ENCODE data around the gene CHEK1.

Gene CHEK1

GRCh38 chr11:125625630-125626287 lies 796 bp downstream of the CHEK1 start:
- DNase-seq (ENCODE audit: extremely low read depth in 1 of 2, low read depth in 1 of 2) = peak; percentile 76 to 79

GRCh38 chr11:125626288-125626950 lies 1.5 kb downstream of the CHEK1 start:
- DNase-seq (ENCODE audit: extremely low read depth in 1 of 2, low read depth in 1 of 2) = peak; percentile 0 to 2

GRCh38 chr11:125627236-125627910 lies 2.4 kb downstream of the CHEK1 start:
- DNase-seq (ENCODE audit: extremely low read depth in 1 of 2, low read depth in 1 of 2) = no peak

- DNase-seq (ENCODE audit: extremely low read depth in 1 of 2, low read depth in 1 of 2) = no peak
Observed at GRCh38 chr11:125637840-125638239, 12.9 kb downstream of the CHEK1 start.

GRCh38 chr11:125638315-125638714 lies 13.4 kb downstream of the CHEK1 start:
- DNase-seq (ENCODE audit: extremely low read depth in 1 of 2, low read depth in 1 of 2) = no peak

GRCh38 chr11:125645871-125646270 lies 20.9 kb downstream of the CHEK1 start:
- no peak for DNase-seq (ENCODE audit: extremely low read depth in 1 of 2, low read depth in 1 of 2)

- DNase-seq (ENCODE audit: extremely low read depth in 1 of 2, low read depth in 1 of 2) = no peak
Observed at GRCh38 chr11:125649465-125650166, 24.7 kb downstream of the CHEK1 start.

GRCh38 chr11:125662689-125663088 lies 37.7 kb downstream of the CHEK1 start:
- DNase-seq (ENCODE audit: extremely low read depth in 1 of 2, low read depth in 1 of 2) = no peak

GRCh38 chr11:125663910-125664309 lies 38.9 kb downstream of the CHEK1 start:
- DNase-seq (ENCODE audit: extremely low read depth in 1 of 2, low read depth in 1 of 2) = no peak

- no peak for DNase-seq (ENCODE audit: extremely low read depth in 1 of 2, low read depth in 1 of 2)
Observed at GRCh38 chr11:125667151-125667550, 42.2 kb downstream of the CHEK1 start.

- DNase-seq (ENCODE audit: extremely low read depth in 1 of 2, low read depth in 1 of 2) = no peak
Observed at GRCh38 chr11:125670172-125670571, 45.2 kb downstream of the CHEK1 start.

GRCh38 chr11:125671561-125671960 lies 46.6 kb downstream of the CHEK1 start:
- DNase-seq (ENCODE audit: extremely low read depth in 1 of 2, low read depth in 1 of 2) = no peak

GRCh38 chr11:125674210-125674609 lies 49.2 kb downstream of the CHEK1 start:
- DNase-seq (ENCODE audit: extremely low read depth in 1 of 2, low read depth in 1 of 2) = no peak

- DNase-seq (ENCODE audit: extremely low read depth in 1 of 2, low read depth in 1 of 2) = no peak
Observed at GRCh38 chr11:125675196-125675595, 50.2 kb downstream of the CHEK1 start.

GRCh38 chr11:125679397-125679796 lies 54.4 kb downstream of the CHEK1 start:
- no peak for DNase-seq (ENCODE audit: extremely low read depth in 1 of 2, low read depth in 1 of 2)

GRCh38 chr11:125679837-125680236 lies 54.9 kb downstream of the CHEK1 start:
- DNase-seq (ENCODE audit: extremely low read depth in 1 of 2, low read depth in 1 of 2) = no peak

GRCh38 chr11:125680747-125681146 lies 55.8 kb downstream of the CHEK1 start, which contains the start of gene ACRV1:
Gene ACRV1, minus strand, starts transcription at chr11:125680847. Its CDS starts 67 bp downstream, at chr11:125680780.
- DNase-seq (ENCODE audit: extremely low read depth in 1 of 2, low read depth in 1 of 2) = no peak

GRCh38 chr11:125685228-125685627 lies 60.3 kb downstream of the CHEK1 start:
- DNase-seq (ENCODE audit: extremely low read depth in 1 of 2, low read depth in 1 of 2) = no peak

- no peak for DNase-seq (ENCODE audit: extremely low read depth in 1 of 2, low read depth in 1 of 2)
Observed at GRCh38 chr11:125688066-125688465, 63.1 kb downstream of the CHEK1 start.

- no peak for DNase-seq (ENCODE audit: extremely low read depth in 1 of 2, low read depth in 1 of 2)
Observed at GRCh38 chr11:125688632-125689031, 63.7 kb downstream of the CHEK1 start.

GRCh38 chr11:125689274-125689859 lies 64.4 kb downstream of the CHEK1 start:
- DNase-seq (ENCODE audit: extremely low read depth in 1 of 2, low read depth in 1 of 2) = no peak
